Activated naive CD8-positive, alpha-beta T cell (primary cell): ENCODE results near the gene MGMT.

Experiments
- H3K27ac Mint-ChIP-seq: one replicate; pipeline ENCODE4 v1.8.0; 2021; ENCODE audit warnings: mixed read lengths
- H3K27me3 Mint-ChIP-seq: one replicate; pipeline ENCODE4 v1.8.0; 2021; ENCODE audit warnings: mixed read lengths
- H3K36me3 Mint-ChIP-seq: one replicate; pipeline ENCODE4 v1.8.0; 2021; ENCODE audit warnings: mixed read lengths
- H3K4me1 Mint-ChIP-seq: one replicate; pipeline ENCODE4 v1.8.0; 2021; ENCODE audit warnings: low read depth, mixed read lengths
- H3K4me3 Mint-ChIP-seq: one replicate; pipeline ENCODE4 v1.8.0; 2021; ENCODE audit warnings: mild to moderate bottlenecking, mixed read lengths
- H3K9me3 Mint-ChIP-seq: one replicate; pipeline ENCODE4 v1.8.0; 2021; ENCODE audit warnings: low read depth, mixed read lengths

MGMT gene

GRCh38 chr10:129608653-129609052, 141.6 kb downstream of the MGMT start:
- H3K9me3 Mint-ChIP-seq: no peaks in the 10 kb centered on the region
- H3K27ac Mint-ChIP-seq: no peak overlapping the region
- no peaks in the 10 kb centered on the region for H3K27me3 Mint-ChIP-seq
- no peaks in the 10 kb centered on the region for H3K4me1 Mint-ChIP-seq
- H3K4me3 Mint-ChIP-seq: no peak overlapping the region
- H3K36me3 Mint-ChIP-seq: peaks cover 40% of the 10 kb centered on the region

GRCh38 chr10:129609551-129609950, 142.5 kb downstream of the MGMT start:
- no peaks in the 10 kb centered on the region for H3K4me1 Mint-ChIP-seq
- no peaks in the 10 kb centered on the region for H3K9me3 Mint-ChIP-seq
- H3K27me3 Mint-ChIP-seq: no peaks in the 10 kb centered on the region
- no peak overlapping the region for H3K4me3 Mint-ChIP-seq
- H3K36me3 Mint-ChIP-seq: peaks cover 43% of the 10 kb centered on the region
- no peak overlapping the region for H3K27ac Mint-ChIP-seq

- Mint-ChIP-seq H3K27me3 (no peaks in the 10 kb centered on the region), H3K36me3 (peaks cover 48% of the 10 kb centered on the region), H3K27ac (no peak overlapping the region), H3K9me3 (no peaks in the 10 kb centered on the region), H3K4me3 (no peak overlapping the region), H3K4me1 (no peaks in the 10 kb centered on the region)
Observed at GRCh38 chr10:129612481-129613109, 145.6 kb downstream of the MGMT start.

GRCh38 chr10:129613377-129613980, 146.4 kb downstream of the MGMT start:
- Mint-ChIP-seq H3K4me1 (no peaks in the 10 kb centered on the region), H3K9me3 (no peaks in the 10 kb centered on the region), H3K27me3 (no peaks in the 10 kb centered on the region)

GRCh38 chr10:129614341-129614740, 147.3 kb downstream of the MGMT start:
- no peaks in the 10 kb centered on the region for H3K4me1 Mint-ChIP-seq
- H3K27me3 Mint-ChIP-seq: no peaks in the 10 kb centered on the region
- no peaks in the 10 kb centered on the region for H3K9me3 Mint-ChIP-seq
- H3K4me3 Mint-ChIP-seq: no peak overlapping the region
- H3K36me3 Mint-ChIP-seq: peaks cover 45% of the 10 kb centered on the region
- H3K27ac Mint-ChIP-seq: no peak overlapping the region

More at GRCh38 chr10:129613377-129613980, 146.4 kb downstream of the MGMT start:
- H3K36me3 Mint-ChIP-seq: peaks cover 45% of the 10 kb centered on the region
- H3K27ac Mint-ChIP-seq: no peak overlapping the region
- no peak overlapping the region for H3K4me3 Mint-ChIP-seq

GRCh38 chr10:129615381-129615780, 148.3 kb downstream of the MGMT start:
- H3K27ac Mint-ChIP-seq: no peak overlapping the region
- H3K4me3 Mint-ChIP-seq: no peak overlapping the region
- no peaks in the 10 kb centered on the region for H3K27me3 Mint-ChIP-seq
- H3K4me1 Mint-ChIP-seq: no peaks in the 10 kb centered on the region
- peaks cover 44% of the 10 kb centered on the region for H3K36me3 Mint-ChIP-seq
- peaks cover 2% of the 10 kb centered on the region for H3K9me3 Mint-ChIP-seq

- H3K36me3 Mint-ChIP-seq: peaks cover 40% of the 10 kb centered on the region
- no peaks in the 10 kb centered on the region for H3K4me1 Mint-ChIP-seq
- no peak overlapping the region for H3K27ac Mint-ChIP-seq
- H3K9me3 Mint-ChIP-seq: peaks cover 4% of the 10 kb centered on the region
- no peaks in the 10 kb centered on the region for H3K27me3 Mint-ChIP-seq
- no peak overlapping the region for H3K4me3 Mint-ChIP-seq
Observed at GRCh38 chr10:129615921-129616525, 149.0 kb downstream of the MGMT start.

GRCh38 chr10:129617768-129618167, 150.7 kb downstream of the MGMT start:
- Mint-ChIP-seq H3K4me1 (peaks cover 3% of the 10 kb centered on the region), H3K9me3 (peaks cover 4% of the 10 kb centered on the region), H3K4me3 (no peak overlapping the region), H3K36me3 (peaks cover 41% of the 10 kb centered on the region), H3K27me3 (no peaks in the 10 kb centered on the region), H3K27ac (no peak overlapping the region)

- Mint-ChIP-seq H3K4me3 (no peak overlapping the region), H3K9me3 (peaks cover 4% of the 10 kb centered on the region), H3K27me3 (no peaks in the 10 kb centered on the region), H3K4me1 (peaks cover 3% of the 10 kb centered on the region), H3K27ac (no peak overlapping the region), H3K36me3 (peaks cover 36% of the 10 kb centered on the region)
Observed at GRCh38 chr10:129621062-129621461, 154.0 kb downstream of the MGMT start.

- H3K27me3 Mint-ChIP-seq: no peaks in the 10 kb centered on the region
- no peak overlapping the region for H3K27ac Mint-ChIP-seq
- peaks cover 4% of the 10 kb centered on the region for H3K9me3 Mint-ChIP-seq
- no peak overlapping the region for H3K4me3 Mint-ChIP-seq
- H3K4me1 Mint-ChIP-seq: peaks cover 3% of the 10 kb centered on the region
- peaks cover 34% of the 10 kb centered on the region for H3K36me3 Mint-ChIP-seq
Observed at GRCh38 chr10:129621693-129622092, 154.7 kb downstream of the MGMT start.

- peaks cover 32% of the 10 kb centered on the region for H3K36me3 Mint-ChIP-seq
- H3K27me3 Mint-ChIP-seq: no peaks in the 10 kb centered on the region
- no peak overlapping the region for H3K4me3 Mint-ChIP-seq
- peaks cover 4% of the 10 kb centered on the region for H3K9me3 Mint-ChIP-seq
- no peak overlapping the region for H3K27ac Mint-ChIP-seq
- peaks cover 7% of the 10 kb centered on the region for H3K4me1 Mint-ChIP-seq
Observed at GRCh38 chr10:129622291-129622690, 155.2 kb downstream of the MGMT start.

GRCh38 chr10:129622736-129623135, 155.7 kb downstream of the MGMT start:
- Mint-ChIP-seq H3K4me1 (peaks cover 8% of the 10 kb centered on the region), H3K27ac (no peak overlapping the region), H3K27me3 (no peaks in the 10 kb centered on the region), H3K4me3 (no peak overlapping the region), H3K36me3 (peaks cover 36% of the 10 kb centered on the region), H3K9me3 (peaks cover 4% of the 10 kb centered on the region)

- peaks cover 4% of the 10 kb centered on the region for H3K9me3 Mint-ChIP-seq
Observed at GRCh38 chr10:129624526-129624925, 157.5 kb downstream of the MGMT start.

GRCh38 chr10:129626309-129626708, 159.3 kb downstream of the MGMT start:
- Mint-ChIP-seq H3K4me1 (peaks cover 8% of the 10 kb centered on the region), H3K36me3 (peaks cover 45% of the 10 kb centered on the region), H3K4me3 (no peak overlapping the region), H3K27me3 (no peaks in the 10 kb centered on the region), H3K27ac (no peak overlapping the region), H3K9me3 (no peaks in the 10 kb centered on the region)

More at GRCh38 chr10:129624526-129624925, 157.5 kb downstream of the MGMT start:
- H3K4me3 Mint-ChIP-seq: no peak overlapping the region
- H3K27ac Mint-ChIP-seq: no peak overlapping the region
- peaks cover 40% of the 10 kb centered on the region for H3K36me3 Mint-ChIP-seq
- peaks cover 8% of the 10 kb centered on the region for H3K4me1 Mint-ChIP-seq
- no peaks in the 10 kb centered on the region for H3K27me3 Mint-ChIP-seq

- Mint-ChIP-seq H3K27ac (no peak overlapping the region), H3K4me3 (no peak overlapping the region), H3K9me3 (no peaks in the 10 kb centered on the region), H3K36me3 (peaks cover 40% of the 10 kb centered on the region), H3K27me3 (no peaks in the 10 kb centered on the region), H3K4me1 (peaks cover 5% of the 10 kb centered on the region)
Observed at GRCh38 chr10:129626796-129627435, 159.9 kb downstream of the MGMT start.
